ENCODE data around the gene GABRB1.

The GABRB1 gene

DNA sequence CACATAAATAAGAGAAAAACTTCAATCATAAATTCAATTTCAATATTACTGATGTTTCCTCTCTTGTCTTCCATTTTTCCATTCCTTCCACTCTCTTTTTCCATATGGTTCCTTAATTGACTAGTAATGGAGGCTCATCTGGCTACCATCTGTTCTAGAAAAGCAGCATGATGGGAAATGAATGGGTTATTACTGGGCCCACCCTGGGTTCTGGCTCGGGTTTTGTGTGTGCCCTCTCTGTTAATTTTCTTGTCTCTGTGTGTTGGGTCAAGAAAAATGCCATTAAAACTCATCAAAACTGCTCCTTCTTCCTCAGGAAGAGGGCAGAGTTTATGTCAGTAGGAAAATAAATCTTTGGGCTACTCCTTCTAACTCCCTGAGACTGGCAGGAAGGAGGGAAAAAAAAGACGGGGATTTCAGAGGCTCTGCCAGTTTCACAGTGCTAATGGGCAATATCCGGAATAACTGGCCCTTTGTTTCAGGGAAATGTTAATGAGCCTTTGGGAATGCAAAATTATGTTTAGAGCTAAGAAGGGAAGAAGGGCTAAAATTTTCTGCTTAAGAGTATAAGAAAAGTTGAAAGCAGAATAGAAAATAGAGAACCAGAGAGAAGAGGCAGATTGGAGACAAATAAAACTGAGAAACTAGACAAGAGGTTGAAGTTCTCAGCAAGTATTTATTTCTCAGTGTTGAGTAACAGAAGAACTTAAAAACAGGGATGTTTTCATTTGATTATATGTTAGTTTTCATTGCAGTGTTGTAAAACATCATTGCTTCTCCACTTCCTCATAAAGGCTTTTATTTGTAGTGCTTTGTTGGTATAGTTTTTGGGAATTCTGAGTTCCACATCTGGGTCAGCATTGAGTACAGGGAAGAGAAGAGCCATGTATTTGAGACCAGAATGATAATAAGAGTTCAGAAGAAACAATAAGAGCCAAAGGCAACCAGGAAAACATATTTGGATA, 19.7 kb downstream of the GABRB1 start:
- no peak for DNase-seq

DNA sequence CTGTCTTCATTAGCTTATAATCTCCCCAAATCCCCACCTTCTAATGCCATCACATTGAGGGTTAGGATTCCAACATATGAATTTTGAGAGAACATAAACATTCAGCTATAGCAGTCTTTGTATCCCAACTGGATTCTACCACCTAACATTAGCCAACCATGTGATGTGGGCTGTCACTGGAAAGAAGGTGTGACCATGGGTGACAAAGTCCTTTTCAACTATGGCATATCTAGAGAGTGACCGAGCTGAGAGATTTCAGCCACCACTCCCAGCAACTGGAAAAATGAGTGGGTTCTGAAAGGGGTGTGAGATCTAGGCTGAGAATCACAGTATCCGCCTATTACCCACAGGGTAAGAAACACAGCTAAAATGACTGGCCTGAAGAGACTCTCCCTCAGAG, 22.1 kb downstream of the GABRB1 start:
- no peak for DNase-seq

DNA sequence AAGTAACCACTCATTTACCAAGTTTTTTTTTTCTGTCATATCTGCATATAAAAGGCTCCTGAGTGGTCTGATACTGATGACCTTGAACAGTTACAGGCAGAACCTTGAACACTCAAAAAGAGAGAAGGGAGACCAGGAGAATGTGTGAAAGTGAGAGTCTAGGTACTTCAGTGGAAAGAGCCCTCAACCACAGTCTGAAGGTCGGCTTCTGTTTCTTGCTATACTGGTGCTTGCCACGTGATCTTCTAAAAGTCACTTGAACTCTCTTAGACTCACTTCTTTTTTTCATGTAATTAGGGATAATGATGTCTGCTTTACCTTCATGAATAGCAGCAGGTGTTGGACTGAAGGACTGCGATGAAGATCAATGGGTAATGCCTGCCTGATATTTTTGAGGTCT, 22.8 kb downstream of the GABRB1 start:
- no peak for DNase-seq

DNA sequence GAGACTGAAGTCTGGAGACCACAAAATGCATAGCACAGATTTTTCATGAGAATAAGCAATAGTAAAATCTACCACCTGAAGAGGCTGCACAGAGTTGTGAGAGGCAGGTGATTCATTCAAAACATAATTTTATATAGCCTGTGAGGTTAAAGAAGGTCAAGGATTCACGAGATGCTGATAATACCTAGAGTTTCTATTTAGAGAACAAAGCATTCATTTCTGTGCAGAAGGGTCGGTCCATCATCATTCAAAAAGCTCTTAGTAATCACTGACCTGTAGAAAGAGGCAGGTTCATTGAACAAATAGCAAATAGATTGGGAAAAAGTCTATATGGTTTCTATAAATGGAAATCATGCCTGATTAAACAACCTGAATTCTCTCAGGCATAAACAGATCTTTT, 26.6 kb downstream of the GABRB1 start:
- no peak for DNase-seq

DNA sequence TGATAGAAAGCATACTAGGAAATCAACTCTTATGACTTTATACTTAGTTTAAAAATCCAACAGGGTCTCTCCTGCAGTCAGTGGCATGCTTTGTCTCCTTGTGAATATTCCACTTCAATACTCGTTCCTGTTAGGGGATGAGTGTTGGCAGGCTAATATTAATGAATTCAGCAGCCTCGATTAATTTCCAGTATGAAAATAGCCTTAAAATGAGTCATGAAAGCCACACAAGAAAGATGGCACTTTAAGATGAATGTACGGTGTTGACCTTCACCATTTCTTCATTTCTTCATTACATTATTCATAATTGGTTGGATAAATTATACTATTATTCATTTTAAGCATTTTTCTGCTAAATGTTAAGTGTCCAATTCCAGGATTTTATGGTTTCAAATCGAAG, 29.2 kb downstream of the GABRB1 start:
- DNase-seq = no peak

DNA sequence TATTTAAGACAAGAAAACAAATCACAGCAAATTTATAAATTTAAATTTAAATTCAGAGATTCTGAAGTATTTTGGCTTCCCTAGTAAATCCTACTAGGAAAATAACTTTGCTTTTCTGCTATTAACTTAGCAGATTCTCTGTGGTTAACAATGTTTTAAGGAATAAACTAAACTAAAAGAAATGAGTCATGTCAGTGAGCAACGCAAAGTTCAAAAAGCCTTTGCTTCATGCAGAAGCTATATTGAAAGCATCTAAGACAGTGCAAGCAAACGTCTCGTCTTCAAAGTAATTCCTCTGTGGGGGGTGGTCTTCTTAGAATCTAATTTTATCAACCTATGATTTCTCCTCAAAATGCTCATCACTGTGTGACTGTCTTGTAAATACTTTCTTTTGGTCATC, 30.1 kb downstream of the GABRB1 start:
- no peak for DNase-seq

DNA sequence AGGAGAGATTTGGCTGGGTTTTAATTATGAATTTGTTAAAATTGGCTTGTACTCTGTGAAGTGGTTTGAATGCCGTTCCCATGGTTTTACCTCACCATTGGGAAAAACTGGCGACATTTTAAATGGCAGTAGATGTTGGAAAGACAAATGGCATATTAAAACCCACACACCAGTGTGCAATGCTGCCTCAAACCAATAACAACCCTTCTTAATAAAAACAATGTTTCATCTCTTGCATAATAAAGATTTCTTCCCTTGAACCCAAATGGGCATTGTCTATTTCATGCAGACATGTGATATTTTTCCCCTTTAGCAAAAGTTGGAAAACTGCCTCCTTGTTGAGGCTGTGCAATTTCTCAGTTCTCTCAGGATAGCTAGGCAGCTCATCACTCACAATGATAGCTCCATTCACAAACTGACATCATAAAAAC, 33.7 kb downstream of the GABRB1 start:
- no peak for DNase-seq

DNA sequence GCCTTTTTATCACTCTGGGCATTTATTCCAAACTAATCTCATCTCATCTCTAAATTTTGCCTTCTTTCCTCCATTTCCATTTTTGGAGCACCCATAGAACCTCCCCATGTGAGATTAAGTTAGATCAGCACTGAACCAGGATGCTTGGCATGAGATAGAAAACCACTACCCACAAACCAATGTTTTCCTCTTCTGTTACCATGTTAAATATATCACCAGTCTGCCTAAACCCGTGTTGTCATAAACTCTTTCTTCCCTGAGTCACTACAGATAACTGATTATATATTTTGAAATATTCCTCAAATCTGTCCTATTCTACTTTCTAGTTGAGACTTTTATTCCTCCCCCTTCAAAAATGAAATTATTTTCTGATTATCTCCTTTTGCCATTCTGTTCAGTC, 37.6 kb downstream of the GABRB1 start:
- peak; percentile 42 for DNase-seq

DNA sequence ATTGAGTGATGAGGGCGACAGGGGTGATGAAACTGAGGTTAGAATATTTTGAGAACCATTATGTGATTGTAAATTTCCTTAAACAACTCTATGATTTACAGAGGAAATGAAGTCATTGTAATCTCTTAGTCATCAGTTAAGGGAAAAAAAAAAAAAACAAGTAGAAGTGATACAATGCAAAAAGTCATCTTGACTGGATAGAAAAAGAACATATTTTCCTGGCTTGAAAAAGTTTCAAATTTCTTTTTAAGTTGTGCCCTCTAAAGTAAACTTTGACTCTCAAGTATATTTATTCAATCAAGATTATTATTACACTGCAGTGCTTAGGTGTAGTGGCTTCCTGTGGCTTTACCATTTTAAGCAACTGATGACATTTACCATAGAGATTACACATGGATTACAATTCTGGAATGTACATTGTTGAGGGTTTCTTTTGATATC, 40.6 kb downstream of the GABRB1 start:
- DNase-seq = peak; percentile 73

DNA sequence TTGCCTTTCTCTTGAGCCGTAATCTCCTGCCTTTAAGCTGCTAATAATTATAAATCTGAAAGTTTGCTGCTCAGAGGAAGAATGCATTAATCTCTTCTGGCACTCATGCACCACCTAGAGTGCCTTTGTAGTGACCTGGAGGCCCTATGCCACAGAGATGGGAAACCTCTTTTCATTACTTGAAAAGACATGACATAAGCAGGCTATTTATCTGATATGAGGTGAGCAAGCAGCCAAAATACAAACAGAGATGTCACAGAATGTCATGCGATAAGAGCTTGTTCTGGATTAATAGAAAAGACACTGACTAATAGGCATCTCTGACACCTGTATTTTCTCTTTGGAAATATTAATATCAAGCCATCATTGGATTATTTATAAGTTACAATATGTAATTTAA, 42.3 kb downstream of the GABRB1 start:
- DNase-seq = no peak

DNA sequence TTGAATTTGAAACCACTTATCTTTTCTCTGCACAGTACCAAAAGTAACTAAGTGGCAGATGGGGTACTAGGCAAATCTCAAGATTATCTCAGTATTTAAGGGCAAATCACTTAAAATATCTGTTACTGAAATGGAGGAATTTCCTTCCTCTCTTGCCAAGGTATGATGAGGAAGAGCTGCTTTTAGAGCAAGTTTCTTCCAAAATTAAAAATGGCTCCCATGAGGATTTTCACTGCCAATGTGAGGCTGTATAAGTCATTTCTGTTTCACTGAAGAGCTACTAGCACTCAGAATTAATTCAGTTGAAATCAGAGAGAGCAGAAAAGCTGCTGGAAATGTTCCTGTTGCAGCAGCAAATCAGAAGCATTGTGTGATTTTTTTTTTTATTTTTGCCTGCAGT, 43.4 kb downstream of the GABRB1 start:
- DNase-seq = no peak

DNA sequence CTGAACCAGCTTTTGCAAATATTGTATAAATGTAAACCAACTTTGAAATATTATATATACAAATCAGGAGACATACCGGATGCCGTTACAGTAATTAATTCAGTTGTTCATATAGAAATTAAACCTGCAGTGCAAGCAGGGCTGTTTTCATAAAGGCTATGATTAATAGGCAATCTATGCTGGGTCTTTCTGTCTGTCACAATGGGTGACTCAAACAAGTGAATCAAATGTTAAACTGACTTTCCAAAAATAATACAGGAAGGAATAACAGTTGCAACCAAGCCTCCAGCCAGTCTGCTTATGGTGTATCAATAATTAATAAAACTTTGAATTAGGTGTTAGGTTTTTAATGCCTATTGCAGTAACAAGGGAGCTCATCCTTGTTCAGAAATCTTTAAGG, 43.9 kb downstream of the GABRB1 start:
- DNase-seq = no peak

DNA sequence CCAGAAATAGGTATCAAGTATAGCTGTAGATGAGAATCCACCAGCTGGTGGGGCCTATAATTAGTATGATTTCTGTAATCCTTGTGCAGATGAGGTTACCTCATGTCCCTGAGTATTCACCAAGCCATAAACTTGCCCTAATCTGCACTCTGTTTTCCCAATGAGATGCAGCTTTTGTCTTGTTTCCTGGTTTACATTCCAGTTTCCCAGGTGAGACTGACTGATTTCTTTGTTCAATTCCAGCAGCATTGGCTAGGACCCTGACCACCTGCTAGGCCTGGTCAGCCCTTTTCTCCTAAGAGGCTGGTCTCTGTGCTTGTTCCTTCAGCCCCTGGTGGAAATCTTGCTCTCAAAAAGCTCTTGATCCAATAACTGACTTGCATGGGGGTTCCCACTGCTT, 44.6 kb downstream of the GABRB1 start:
- DNase-seq = no peak

DNA sequence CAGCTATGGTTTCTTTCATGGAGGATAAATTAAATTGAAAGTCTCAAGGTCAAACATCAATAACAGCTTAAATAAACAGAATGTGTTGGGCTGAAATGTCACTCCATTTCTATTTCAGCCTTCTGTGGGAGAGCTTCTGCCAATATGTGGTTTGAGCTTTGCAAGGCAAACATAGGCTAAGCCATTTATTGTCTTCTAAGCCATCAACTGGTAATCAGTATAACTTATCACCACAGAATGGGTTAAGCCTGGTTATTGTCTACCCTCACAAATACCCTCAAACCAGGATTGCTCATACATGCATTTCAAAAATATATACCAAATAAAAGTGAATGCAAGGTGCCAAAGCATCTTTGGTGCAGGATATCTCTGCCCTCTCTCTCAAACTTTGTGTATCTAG, 52.7 kb downstream of the GABRB1 start:
- DNase-seq = no peak

DNA sequence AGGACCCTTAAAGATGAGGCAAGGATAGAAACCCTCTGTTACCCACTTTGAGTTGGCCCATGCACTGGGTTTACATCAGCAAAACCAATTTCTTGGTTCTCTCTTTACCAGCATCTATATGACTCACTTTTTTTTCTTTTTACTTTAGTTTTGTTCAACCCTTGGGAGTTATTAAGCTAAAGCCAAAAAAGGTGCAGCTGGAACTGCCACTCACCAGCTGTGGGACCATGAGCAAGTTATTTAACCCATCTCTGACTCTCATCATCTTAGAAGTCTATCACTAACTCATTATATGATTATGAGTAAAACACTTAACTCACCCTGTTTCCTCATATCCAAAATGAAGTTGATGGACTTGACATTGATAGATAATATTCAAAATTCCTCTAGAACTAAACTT, 53.4 kb downstream of the GABRB1 start:
- no peak for DNase-seq

DNA sequence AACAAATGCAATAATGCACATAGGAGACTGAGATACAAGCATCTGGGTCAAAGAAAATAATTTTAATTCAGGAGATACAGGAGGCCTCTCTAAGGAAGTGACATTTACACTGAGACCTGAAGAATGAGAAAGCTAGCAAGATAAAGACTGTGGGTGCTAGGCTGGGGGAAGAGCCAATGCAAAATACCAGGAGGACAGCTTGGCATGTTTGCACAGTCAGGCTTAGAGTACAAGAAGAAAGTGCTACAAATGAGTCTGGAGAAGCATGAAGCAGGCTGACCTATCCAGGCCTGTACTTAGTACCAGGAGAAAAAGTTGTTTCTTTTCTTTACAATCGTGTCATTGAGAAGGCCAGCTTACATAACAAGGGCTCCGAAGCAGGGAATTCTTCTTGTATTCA, 56.9 kb downstream of the GABRB1 start:
- no peak for DNase-seq

DNA sequence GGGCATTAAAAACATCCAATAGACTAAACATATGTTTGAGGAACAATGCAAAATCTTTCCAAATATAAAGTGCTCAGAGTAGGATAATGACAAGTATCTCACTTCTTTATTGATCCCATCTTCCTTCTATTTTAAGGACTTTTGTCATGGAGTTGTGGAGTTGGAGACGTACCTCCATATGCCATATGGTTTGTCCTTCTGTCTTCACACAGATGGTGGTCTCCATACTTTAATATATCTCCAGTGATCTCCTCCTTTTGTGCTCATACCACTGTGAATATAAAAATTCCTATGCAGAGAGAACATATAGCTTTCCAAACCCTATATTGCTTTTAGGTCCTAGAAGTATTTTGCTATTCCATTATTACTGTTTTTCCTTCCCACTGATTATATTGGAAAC, 64.5 kb downstream of the GABRB1 start:
- DNase-seq = no peak

DNA sequence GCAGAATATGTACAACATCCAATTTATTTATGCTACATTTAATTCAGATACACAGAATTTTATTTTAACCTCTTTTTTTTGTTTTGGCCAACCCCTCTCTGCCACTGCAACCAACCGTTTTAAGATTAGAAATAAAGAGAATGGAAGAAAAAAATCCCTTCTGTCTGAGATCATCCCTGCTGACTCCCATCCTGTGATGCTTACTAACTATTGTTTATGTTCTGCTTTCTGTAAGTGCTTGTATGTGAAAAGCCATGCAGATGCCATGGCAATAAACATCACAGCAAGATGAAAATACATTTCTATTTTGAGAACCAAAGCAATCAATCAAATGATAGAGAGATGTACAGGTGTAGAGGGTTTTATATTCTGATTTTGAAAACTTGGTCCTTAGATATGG, 70.1 kb downstream of the GABRB1 start:
- DNase-seq = no peak

DNA sequence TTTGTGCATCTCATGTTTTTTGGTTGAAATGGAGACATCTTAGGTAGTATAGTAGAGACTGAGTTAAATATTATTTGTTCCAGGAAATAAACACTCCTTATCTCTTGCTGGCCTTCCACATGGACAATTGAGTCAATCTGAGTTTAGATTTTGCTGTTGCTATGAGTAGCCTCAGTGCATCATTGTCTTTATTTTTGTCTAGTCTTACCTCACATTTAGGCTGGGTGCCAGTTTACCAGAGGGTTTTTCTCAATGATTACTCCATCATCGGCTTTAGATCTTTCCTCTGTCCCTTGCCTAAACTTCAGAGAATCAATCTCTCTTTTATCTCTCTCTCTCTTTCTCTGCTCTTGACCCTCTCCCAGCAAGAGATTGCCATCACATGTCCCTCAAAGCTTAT, 73.6 kb downstream of the GABRB1 start:
- DNase-seq = no peak

DNA sequence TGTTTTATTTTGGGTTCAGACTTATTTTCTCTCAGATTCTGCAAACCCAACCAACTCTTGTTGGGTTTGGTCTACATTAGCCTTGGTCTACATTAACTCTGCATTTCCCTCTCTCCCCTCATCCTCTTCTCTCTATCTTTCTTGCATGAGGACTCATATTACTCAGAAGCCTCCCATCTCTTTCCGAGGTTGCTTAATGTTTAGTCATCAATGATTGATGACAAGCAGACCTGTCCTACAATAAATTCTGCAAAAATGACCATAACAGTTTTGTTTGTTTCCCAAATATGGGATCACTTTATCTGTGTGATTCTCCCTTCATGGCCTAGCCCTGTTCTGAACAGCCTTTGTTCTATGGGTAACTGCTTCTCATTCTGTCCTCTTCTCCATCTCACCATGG, 75.2 kb downstream of the GABRB1 start:
- no peak for DNase-seq

DNA sequence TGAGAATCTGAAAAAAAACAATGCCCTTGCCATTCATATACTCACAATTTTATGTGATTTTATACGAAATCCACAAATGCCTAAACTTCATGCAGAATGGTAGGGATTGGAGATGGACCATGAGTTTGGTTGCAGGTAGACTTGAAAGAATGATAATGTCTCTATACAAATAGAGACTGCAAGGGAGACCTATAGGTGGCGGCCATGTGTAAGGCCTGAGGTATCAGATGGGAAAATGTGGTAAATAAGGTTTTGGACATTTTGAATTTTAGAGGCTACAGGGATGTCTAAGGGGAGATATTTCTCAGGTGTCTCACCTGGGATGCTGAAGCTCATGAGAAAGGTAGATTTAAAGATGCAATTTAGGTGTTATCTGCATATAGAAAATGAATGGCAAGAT, 78.0 kb downstream of the GABRB1 start:
- no peak for DNase-seq

DNA sequence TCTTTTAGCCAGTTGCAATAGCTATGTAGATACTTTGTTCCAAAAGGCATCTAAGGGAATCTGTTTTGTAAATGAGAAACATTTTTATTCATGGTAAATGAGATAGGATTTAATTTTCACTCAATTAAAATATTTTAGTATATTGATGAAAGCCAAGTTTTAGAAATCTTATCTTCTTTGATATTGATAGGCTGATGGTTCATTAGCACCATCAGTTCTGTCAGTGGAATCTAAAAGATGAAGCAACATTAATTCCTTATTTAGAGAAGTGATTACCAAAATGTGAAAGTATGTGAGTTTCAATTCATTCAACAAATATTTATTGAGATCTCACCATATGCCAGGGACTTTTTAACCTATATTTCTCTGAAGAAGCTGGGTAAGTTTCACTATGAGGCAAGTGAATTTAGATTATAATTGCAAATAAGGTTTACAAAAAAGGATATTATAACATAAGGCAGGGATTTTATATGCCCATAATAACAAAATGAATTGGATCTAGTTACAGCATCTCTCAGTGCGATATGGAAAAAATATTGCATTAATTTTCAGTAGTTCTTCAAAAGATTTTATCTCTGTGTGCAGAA, 79.3 kb downstream of the GABRB1 start:
- DNase-seq = no peak

DNA sequence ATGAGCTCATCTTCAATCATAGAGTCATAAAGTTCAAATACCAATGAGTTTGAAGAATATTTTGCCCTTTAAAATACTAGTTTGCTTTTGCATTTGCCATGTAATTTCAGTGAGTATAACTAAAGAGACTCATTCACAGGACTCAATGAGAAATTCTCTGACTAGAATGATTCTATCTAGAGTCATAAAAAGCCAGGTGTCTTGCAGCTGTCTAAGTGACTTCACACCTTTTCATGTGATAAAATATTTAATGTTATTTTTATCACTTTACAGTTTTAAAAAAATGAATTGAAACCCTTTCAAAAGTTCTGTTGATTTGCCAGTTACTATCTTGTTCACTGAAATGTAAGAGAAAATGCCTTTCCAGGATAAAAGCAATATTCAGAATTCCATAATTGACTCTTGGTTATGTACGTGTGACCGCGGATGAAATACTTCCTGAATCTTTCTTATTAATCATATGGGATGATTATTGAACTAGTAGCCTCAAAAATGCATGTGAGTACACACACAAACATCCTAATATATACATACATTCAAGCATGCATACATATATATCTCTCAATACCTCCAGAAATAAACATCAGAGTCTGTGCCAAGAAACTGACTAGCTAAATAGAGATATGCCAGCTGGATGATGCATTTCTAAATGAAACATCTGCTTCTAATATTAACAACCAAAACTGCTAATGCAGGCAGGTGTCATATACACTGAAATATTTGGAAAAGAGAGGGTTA, 87.0 kb downstream of the GABRB1 start:
- no peak for DNase-seq

DNA sequence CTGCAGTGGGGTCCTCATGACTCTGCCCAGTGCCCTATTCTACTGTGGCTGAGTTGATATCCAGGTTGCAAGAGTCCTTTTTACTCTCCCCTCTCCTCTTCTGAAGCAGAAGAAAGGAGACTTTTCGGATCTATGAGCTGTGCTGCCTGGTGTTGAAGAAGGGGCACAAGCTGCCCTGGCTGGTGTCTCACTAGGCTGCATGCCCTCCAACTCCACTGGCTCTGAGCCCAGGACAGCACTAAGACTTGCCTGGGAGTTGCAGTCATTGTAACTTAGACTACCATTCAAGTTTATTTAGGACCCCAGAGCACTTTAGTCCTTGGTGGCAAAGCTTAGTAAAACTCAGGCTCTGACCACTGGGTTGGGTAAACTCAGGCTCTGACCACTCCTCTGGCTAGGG, 89.4 kb downstream of the GABRB1 start:
- no peak for DNase-seq
